ENCODE results near the gene CLSTN2.

Gene CLSTN2

DNA sequence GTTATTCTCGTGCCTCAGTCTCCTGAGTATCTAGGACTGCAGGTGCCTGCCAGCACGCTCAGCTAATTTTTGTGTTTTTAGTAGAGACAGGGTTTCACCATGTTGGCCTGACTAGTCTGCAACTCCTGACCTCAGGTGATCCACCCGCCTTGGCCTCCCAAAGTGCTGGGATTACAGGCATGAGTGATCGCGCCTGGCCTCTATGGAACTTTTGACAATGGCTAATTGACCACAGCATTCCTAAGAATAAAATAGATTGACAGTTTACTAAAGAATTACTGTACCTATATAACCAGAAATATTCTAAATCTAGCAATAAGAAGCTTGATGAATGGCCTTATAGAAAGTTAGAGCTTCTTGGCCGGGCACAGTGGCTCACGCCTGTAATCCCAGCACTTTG lies 691.9 kb downstream of the CLSTN2 start:
- Histone ChIP-seq H3K4me3 (no peak overlapping the region), H3K9me3 (no peaks in the 10 kb centered on the region), H3K36me3 (no peaks in the 10 kb centered on the region), H3K27ac (no peak overlapping the region), H3K4me1 (no peaks in the 10 kb centered on the region), H3K27me3 (no peaks in the 10 kb centered on the region)
- intact Hi-C loops (cut with DNase I; ENCODE audit: low total_unique reads), result no loop called here
- TF ChIP-seq, protein P1, sequence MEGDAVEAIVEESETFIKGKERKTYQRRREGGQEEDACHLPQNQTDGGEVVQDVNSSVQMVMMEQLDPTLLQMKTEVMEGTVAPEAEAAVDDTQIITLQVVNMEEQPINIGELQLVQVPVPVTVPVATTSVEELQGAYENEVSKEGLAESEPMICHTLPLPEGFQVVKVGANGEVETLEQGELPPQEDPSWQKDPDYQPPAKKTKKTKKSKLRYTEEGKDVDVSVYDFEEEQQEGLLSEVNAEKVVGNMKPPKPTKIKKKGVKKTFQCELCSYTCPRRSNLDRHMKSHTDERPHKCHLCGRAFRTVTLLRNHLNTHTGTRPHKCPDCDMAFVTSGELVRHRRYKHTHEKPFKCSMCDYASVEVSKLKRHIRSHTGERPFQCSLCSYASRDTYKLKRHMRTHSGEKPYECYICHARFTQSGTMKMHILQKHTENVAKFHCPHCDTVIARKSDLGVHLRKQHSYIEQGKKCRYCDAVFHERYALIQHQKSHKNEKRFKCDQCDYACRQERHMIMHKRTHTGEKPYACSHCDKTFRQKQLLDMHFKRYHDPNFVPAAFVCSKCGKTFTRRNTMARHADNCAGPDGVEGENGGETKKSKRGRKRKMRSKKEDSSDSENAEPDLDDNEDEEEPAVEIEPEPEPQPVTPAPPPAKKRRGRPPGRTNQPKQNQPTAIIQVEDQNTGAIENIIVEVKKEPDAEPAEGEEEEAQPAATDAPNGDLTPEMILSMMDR (IDR thresholded peaks at IDR 0.05), result no peak
- no peak for DNase-seq

All from tibial artery (tissue), 4 donors.